ENCODE data around the gene PADI1.

DNA sequence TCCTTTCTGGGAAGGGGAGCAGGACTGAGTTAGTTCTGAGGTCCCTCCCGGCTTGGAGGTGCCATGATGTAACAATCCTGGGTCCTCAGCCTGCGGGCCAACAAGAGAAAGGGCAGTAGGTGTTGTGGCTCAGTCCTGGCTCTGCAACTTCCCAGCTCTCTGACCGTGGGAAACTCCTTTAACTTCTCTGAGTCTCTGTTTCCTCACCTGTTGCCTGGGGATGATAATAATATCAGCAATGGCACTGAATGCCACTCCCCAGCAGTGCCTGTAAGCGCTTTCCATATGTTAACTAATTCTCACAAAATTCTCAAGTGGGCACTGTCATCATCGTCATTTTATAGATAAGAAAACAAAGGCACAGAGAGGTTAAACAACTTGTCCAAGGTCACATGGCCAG lies 46.3 kb downstream of the PADI1 start:
- TF ChIP-seq ZFP30 (CRISPR knock-in tag; IDR thresholded peaks at IDR 0.05) (no peak), TSHZ2 (CRISPR knock-in tag; IDR thresholded peaks at IDR 0.05) (no peak), RARB (CRISPR knock-in tag; IDR thresholded peaks at IDR 0.05) (no peak), TOX (CRISPR knock-in tag; IDR thresholded peaks at IDR 0.05; ENCODE audit: borderline replicate concordance) (no peak), ISL1 (CRISPR knock-in tag; IDR thresholded peaks at IDR 0.05) (no peak), ZNF565 (CRISPR knock-in tag; conservative IDR thresholded peaks at IDR 0.05; ENCODE audit: low read depth) (no peak), PPARA (CRISPR knock-in tag; IDR thresholded peaks at IDR 0.05; ENCODE audit: borderline replicate concordance) (no peak), ZNF8 (CRISPR knock-in tag; IDR thresholded peaks at IDR 0.05) (no peak), SNAI2 (CRISPR knock-in tag; IDR thresholded peaks at IDR 0.05) (no peak)
- TF ChIP-seq, protein P1, sequence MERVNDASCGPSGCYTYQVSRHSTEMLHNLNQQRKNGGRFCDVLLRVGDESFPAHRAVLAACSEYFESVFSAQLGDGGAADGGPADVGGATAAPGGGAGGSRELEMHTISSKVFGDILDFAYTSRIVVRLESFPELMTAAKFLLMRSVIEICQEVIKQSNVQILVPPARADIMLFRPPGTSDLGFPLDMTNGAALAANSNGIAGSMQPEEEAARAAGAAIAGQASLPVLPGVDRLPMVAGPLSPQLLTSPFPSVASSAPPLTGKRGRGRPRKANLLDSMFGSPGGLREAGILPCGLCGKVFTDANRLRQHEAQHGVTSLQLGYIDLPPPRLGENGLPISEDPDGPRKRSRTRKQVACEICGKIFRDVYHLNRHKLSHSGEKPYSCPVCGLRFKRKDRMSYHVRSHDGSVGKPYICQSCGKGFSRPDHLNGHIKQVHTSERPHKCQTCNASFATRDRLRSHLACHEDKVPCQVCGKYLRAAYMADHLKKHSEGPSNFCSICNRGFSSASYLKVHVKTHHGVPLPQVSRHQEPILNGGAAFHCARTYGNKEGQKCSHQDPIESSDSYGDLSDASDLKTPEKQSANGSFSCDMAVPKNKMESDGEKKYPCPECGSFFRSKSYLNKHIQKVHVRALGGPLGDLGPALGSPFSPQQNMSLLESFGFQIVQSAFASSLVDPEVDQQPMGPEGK (CRISPR knock-in tag; IDR thresholded peaks at IDR 0.05; ENCODE audit: borderline replicate concordance): no peak

Measured in SK-N-SH treated with all-trans-retinoic acid at 6 μM for 48 hours (cell line).